Mesenchymal stem cell (in vitro differentiated cells and primary cell): ENCODE data around the gene PNPT1.
"Not testable (repeated sequence)": the region's sequence is repeated elsewhere in the genome, so short reads cannot be mapped to it uniquely, and the experiment has no call there.

Experiments used
- DNase-seq: peaks from one replicate; pipeline ENCODE4 v3.0.0-alpha.2; 2013
- H2AFZ ChIP-seq: one replicate; pipeline ENCODE4 v1.6.1; 2013; ENCODE audit warnings: low read depth, mild to moderate bottlenecking, control low read depth, inconsistent platforms, low read length, moderate library complexity
- H2AK5ac ChIP-seq: 2 replicates; pipeline ENCODE4 v1.6.1; 2013; ENCODE audit warnings: low read length, moderate library complexity, mild to moderate bottlenecking, inconsistent platforms; ENCODE audit not compliant: severe bottlenecking
- H2BK120ac ChIP-seq: one replicate; pipeline ENCODE4 v1.6.1; 2013; ENCODE audit warnings: low read depth, mild to moderate bottlenecking, inconsistent platforms, low read length, moderate library complexity
- H2BK12ac ChIP-seq, 2 experiments: one replicate each; pipeline ENCODE4 v1.6.1; 2013; ENCODE audit warnings: inconsistent platforms in 2 of 2, low read length in 2 of 2, mild to moderate bottlenecking in 2 of 2, moderate library complexity in 2 of 2, control low read depth in 1 of 2
- H2BK15ac ChIP-seq: one replicate; pipeline ENCODE4 v1.6.1; 2013; ENCODE audit warnings: mild to moderate bottlenecking, low read depth, inconsistent platforms; ENCODE audit not compliant: poor library complexity, severe bottlenecking
- H2BK5ac ChIP-seq: 2 replicates; pipeline ENCODE4 v1.6.1; 2013; ENCODE audit warnings: low read depth, mild to moderate bottlenecking, low read length, control low read depth, inconsistent platforms; ENCODE audit not compliant: poor library complexity, severe bottlenecking
- H3K14ac ChIP-seq, 2 experiments: one replicate each; pipeline ENCODE4 v1.6.1; 2013; ENCODE audit warnings: inconsistent platforms in 2 of 2, low read length in 2 of 2, control low read depth in 1 of 2, mild to moderate bottlenecking in 1 of 2, moderate library complexity in 1 of 2
- H3K18ac ChIP-seq, 2 experiments: one replicate each; pipeline ENCODE4 v1.6.1; 2013; ENCODE audit warnings: inconsistent platforms in 2 of 2, low read length in 2 of 2, control low read depth in 1 of 2, low read depth in 1 of 2, mild to moderate bottlenecking in 1 of 2
- H3K23ac ChIP-seq, 2 experiments: one replicate each; pipeline ENCODE4 v1.6.1; 2013; ENCODE audit warnings: inconsistent platforms in 2 of 2, low read length in 2 of 2, mild to moderate bottlenecking in 2 of 2, moderate library complexity in 2 of 2, control low read depth in 1 of 2
- H3K27ac ChIP-seq: 2 replicates; pipeline ENCODE4 v1.5.1; 2013; ENCODE audit warnings: mild to moderate bottlenecking, moderate library complexity, low read length, control low read depth, inconsistent platforms; ENCODE audit not compliant: poor library complexity, severe bottlenecking
- H3K27me3 ChIP-seq, 2 experiments: 2 replicates each; pipeline versions ENCODE4 v1.6.1 to v1.7.0; 2013; ENCODE audit warnings: low read length in 2 of 2, mild to moderate bottlenecking in 2 of 2, moderate library complexity in 2 of 2, control low read depth in 1 of 2, inconsistent platforms in 1 of 2; ENCODE audit not compliant: control insufficient read depth in 1 of 2, insufficient read depth in 1 of 2
- H3K36me3 ChIP-seq, 2 experiments: 2 replicates each; pipeline versions ENCODE4 v1.6.1 to v1.7.0; 2013; ENCODE audit warnings: low read length in 2 of 2, control low read depth in 1 of 2, inconsistent platforms in 1 of 2, low read depth in 1 of 2, mild to moderate bottlenecking in 1 of 2; ENCODE audit not compliant: insufficient read depth in 2 of 2, control insufficient read depth in 1 of 2
- H3K4ac ChIP-seq, 2 experiments: one replicate each; pipeline ENCODE4 v1.6.1; 2013; ENCODE audit warnings: inconsistent platforms in 2 of 2, low read length in 2 of 2, mild to moderate bottlenecking in 2 of 2, moderate library complexity in 2 of 2, control low read depth in 1 of 2, low read depth in 1 of 2
- H3K4me1 ChIP-seq: 2 replicates; pipeline ENCODE4 v1.6.1; 2013; ENCODE audit warnings: low read depth, low read length, control low read depth; ENCODE audit not compliant: control insufficient read depth, insufficient read depth
- H3K4me2 ChIP-seq: 2 replicates; pipeline ENCODE4 v1.6.1; 2013; ENCODE audit warnings: low read length, mild to moderate bottlenecking, inconsistent platforms; ENCODE audit not compliant: poor library complexity, severe bottlenecking
- H3K4me3 ChIP-seq, 2 experiments: 2 replicates each; pipeline versions ENCODE4 v1.5.1 to v1.7.0; 2013; ENCODE audit warnings: low read length in 2 of 2, mild to moderate bottlenecking in 2 of 2, control low read depth in 1 of 2, low read depth in 1 of 2; ENCODE audit not compliant: insufficient read depth in 1 of 2
- H3K79me1 ChIP-seq: replicated peaks from 2 replicates; pipeline ENCODE4 v1.6.1; 2013; ENCODE audit warnings: mild to moderate bottlenecking, control low read depth, low read length, inconsistent platforms; ENCODE audit not compliant: poor library complexity, severe bottlenecking
- H3K9ac ChIP-seq: 2 replicates; pipeline ENCODE4 v1.7.0; 2013; ENCODE audit warnings: mild to moderate bottlenecking, low read length, moderate library complexity
- H3K9me3 ChIP-seq: 2 replicates; pipeline ENCODE4 v1.7.0; 2013; ENCODE audit warnings: mild to moderate bottlenecking, low read length; ENCODE audit not compliant: control insufficient read depth
- H4K8ac ChIP-seq: one replicate; pipeline ENCODE4 v1.6.1; 2013; ENCODE audit warnings: inconsistent platforms, mild to moderate bottlenecking, low read length, moderate library complexity
- H4K91ac ChIP-seq: one replicate; pipeline ENCODE4 v1.6.1; 2013; ENCODE audit warnings: mild to moderate bottlenecking, low read length, inconsistent platforms
- WGBS: methylation state at CpG from one replicate; pipeline ENCODE4 v1.1.7; 2013; ENCODE audit warnings: mixed read lengths; 5-methylcytosine and 5-hydroxymethylcytosine counted together

Gene PNPT1

GRCh38 chr2:55706258-55706657 lies 12.6 kb upstream of the PNPT1 start:
- WGBS: 77% methylated on average over 1 of the region's 4 CpGs
- not testable (repeated sequence) for H3K4me3 ChIP-seq, H3K9me3 ChIP-seq, H2BK5ac ChIP-seq, H3K27ac ChIP-seq, H3K14ac ChIP-seq, H4K91ac ChIP-seq, H3K4me2 ChIP-seq, H3K23ac ChIP-seq, H4K8ac ChIP-seq, H2AK5ac ChIP-seq, H3K4me1 ChIP-seq, H3K79me1 ChIP-seq, H2AFZ ChIP-seq, H3K18ac ChIP-seq, H2BK120ac ChIP-seq, DNase-seq, H3K9ac ChIP-seq, H2BK15ac ChIP-seq, H3K36me3 ChIP-seq, H3K4ac ChIP-seq, H2BK12ac ChIP-seq
- H3K27me3 ChIP-seq: peaks cover 11 to 33% of the 10 kb centered on the region in 2 experiments

GRCh38 chr2:55705027-55705653 lies 11.5 kb upstream of the PNPT1 start:
- Histone ChIP-seq H3K27me3 (peaks cover 18 to 42% of the 10 kb centered on the region in 2 experiments), H4K8ac (no peak overlapping the region), H3K79me1 (no peaks in the 10 kb centered on the region), H3K4me2 (no peak overlapping the region), H3K4me1 (no peaks in the 10 kb centered on the region), H2AK5ac (no peak overlapping the region), H3K14ac (no peak overlapping the region), H2AFZ (no peak overlapping the region), H3K27ac (no peak overlapping the region), H3K4me3 (no peak overlapping the region), H3K23ac (no peak overlapping the region), H2BK15ac (no peak overlapping the region), H4K91ac (no peak overlapping the region), H3K36me3 (no peaks in the 10 kb centered on the region), H3K4ac (no peak overlapping the region), H2BK12ac (no peak overlapping the region), H2BK5ac (no peak overlapping the region), H3K9ac (peak overlapping the region; percentile 15), H3K9me3 (no peaks in the 10 kb centered on the region), H3K18ac (no peak overlapping the region), H2BK120ac (no peak overlapping the region)
- DNase-seq: no peak
- 68% methylated on average over 6 of the region's 7 CpGs for WGBS

GRCh38 chr2:55703350-55703749 lies 9.7 kb upstream of the PNPT1 start:
- Histone ChIP-seq H4K91ac (no peak overlapping the region), H3K18ac (no peak overlapping the region), H3K27me3 (peaks cover 30 to 58% of the 10 kb centered on the region in 2 experiments), H2AFZ (no peak overlapping the region), H2BK15ac (no peak overlapping the region), H2BK120ac (no peak overlapping the region), H3K36me3 (no peaks in the 10 kb centered on the region), H2AK5ac (no peak overlapping the region), H2BK5ac (no peak overlapping the region), H3K23ac (no peak overlapping the region), H3K79me1 (no peaks in the 10 kb centered on the region), H4K8ac (no peak overlapping the region), H2BK12ac (no peak overlapping the region), H3K9ac (no peak overlapping the region), H3K9me3 (no peaks in the 10 kb centered on the region), H3K4ac (no peak overlapping the region), H3K4me3 (no peak overlapping the region), H3K4me2 (no peak overlapping the region), H3K27ac (no peak overlapping the region), H3K4me1 (no peaks in the 10 kb centered on the region), H3K14ac (no peak overlapping the region)
- WGBS: 57% methylated on average over 4 of the region's 4 CpGs
- DNase-seq: no peak

- not testable (repeated sequence) for H3K27me3 ChIP-seq, H3K18ac ChIP-seq, H4K91ac ChIP-seq, H3K23ac ChIP-seq, H2BK5ac ChIP-seq, H2BK120ac ChIP-seq, H3K9me3 ChIP-seq, H2BK12ac ChIP-seq, H2AFZ ChIP-seq, H2AK5ac ChIP-seq, H4K8ac ChIP-seq, H3K27ac ChIP-seq, H2BK15ac ChIP-seq, DNase-seq, H3K4ac ChIP-seq, H3K14ac ChIP-seq, H3K4me1 ChIP-seq
- H3K79me1 ChIP-seq: peaks cover 16% of the 10 kb centered on the region
- H3K4me2 ChIP-seq: peak overlapping the region; percentile 75
- WGBS: 27% methylated on average over 5 of the region's 5 CpGs
- H3K9ac ChIP-seq: peak overlapping the region; percentile 94
- H3K36me3 ChIP-seq: peaks cover 6 to 20% of the 10 kb centered on the region in 2 experiments
- H3K4me3 ChIP-seq: peak overlapping the region; percentile 85 to 96
Measured at GRCh38 chr2:55692740-55693139, 904 bp downstream of the PNPT1 start.
